DOHH2 (cell line): Measurements from ENCODE around the gene RASL10A.

Source experiments
- H3F3A ChIP-seq: fragments of 200-600 bp; sonication (generic), shearing (Covaris generic); 2 replicates; pipeline ENCODE4 v1.6.0; 2016; ENCODE audit warnings: antibody characterized with exemption, mild to moderate bottlenecking; ENCODE audit not compliant: control insufficient read depth, insufficient read depth
- H3K27ac ChIP-seq: fragments of 200-600 bp; sonication (generic); 2 replicates; pipeline ENCODE4 v1.5.1; 2014; ENCODE audit warnings: low read depth, mild to moderate bottlenecking, low read length, moderate library complexity
- H3K27me3 ChIP-seq: fragments of 200-600 bp; sonication (generic); 2 replicates; pipeline ENCODE4 v1.6.1; 2014; ENCODE audit warnings: mild to moderate bottlenecking, low read length, mixed read lengths; ENCODE audit not compliant: control insufficient read depth
- H3K36me3 ChIP-seq: fragments of 200-600 bp; sonication (generic); 2 replicates; pipeline ENCODE4 v1.6.1; 2014; ENCODE audit warnings: mild to moderate bottlenecking, low read length, moderate library complexity, mixed read lengths; ENCODE audit not compliant: control insufficient read depth
- H3K4me1 ChIP-seq: fragments of 200-600 bp; sonication (generic); 2 replicates; pipeline ENCODE4 v1.6.1; 2014; ENCODE audit warnings: mild to moderate bottlenecking, low read length, mixed read lengths; ENCODE audit not compliant: control insufficient read depth
- H3K4me2 ChIP-seq: fragments of 200-600 bp; sonication (generic); 2 replicates; pipeline ENCODE4 v1.6.0; 2014; ENCODE audit warnings: mild to moderate bottlenecking, low read length, moderate library complexity
- H3K4me3 ChIP-seq: fragments of 200-600 bp; sonication (generic); 2 replicates; pipeline ENCODE4 v1.5.1; 2014; ENCODE audit warnings: mild to moderate bottlenecking, low read length, mixed read lengths
- H3K79me2 ChIP-seq: fragments of 200-600 bp; sonication (generic); 2 replicates; pipeline ENCODE4 v1.6.1; 2014; ENCODE audit warnings: mild to moderate bottlenecking, low read length, mixed read lengths; ENCODE audit not compliant: control insufficient read depth
- H3K9me2 ChIP-seq: fragments of 200-600 bp; sonication (generic); replicated peaks from 2 replicates; pipeline ENCODE4 v1.6.1; 2014; ENCODE audit warnings: mild to moderate bottlenecking, low read length, mixed read lengths; ENCODE audit not compliant: control insufficient read depth
- H3K9me3 ChIP-seq: fragments of 200-600 bp; sonication (generic); 2 replicates; pipeline ENCODE4 v1.6.1; 2014; ENCODE audit warnings: antibody characterized with exemption, low read length, mixed read lengths; ENCODE audit not compliant: control insufficient read depth, insufficient read depth
- H4K20me1 ChIP-seq: fragments of 200-600 bp; sonication (generic); 2 replicates; pipeline ENCODE4 v1.6.0; 2014; ENCODE audit warnings: low read depth, mild to moderate bottlenecking, antibody characterized with exemption, low read length, moderate library complexity; ENCODE audit not compliant: control insufficient read depth, insufficient read depth
- CTCF ChIP-seq: fragments of 200-600 bp; sonication (generic); IDR thresholded peaks from one replicate; pipeline ENCODE4 v1.5.1; 2014; ENCODE audit warnings: antibody characterized with exemption, mild to moderate bottlenecking, low read depth, low read length; ENCODE audit not compliant: poor library complexity, severe bottlenecking
- EZH2phosphoT487 ChIP-seq: fragments of 200-600 bp; sonication (generic); IDR thresholded peaks from 2 replicates; pipeline ENCODE4 v1.6.1; 2017; ENCODE audit warnings: borderline replicate concordance, mild to moderate bottlenecking, antibody characterized with exemption, low read length, moderate library complexity, mixed read lengths

Gene RASL10A

DNA sequence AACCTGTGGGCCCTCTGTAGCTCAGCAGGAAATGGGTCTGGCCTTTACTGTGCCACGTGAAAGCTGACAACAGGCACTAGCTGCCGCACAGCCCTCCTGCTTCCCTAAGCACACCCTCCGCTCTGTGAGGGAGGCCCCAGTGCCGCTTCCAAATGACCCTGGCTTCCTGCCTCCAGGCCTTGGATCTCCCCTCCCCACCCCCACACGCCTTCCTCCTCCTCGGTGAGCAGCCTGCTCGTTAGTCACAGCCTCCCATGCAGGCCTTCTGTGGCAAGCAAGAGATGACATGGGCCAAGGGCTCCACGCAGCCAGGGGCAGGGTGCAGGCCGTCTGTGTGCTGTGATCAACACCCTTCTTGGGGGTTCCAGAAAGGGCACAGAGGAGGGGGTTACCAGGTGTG, 15.3 kb upstream of the RASL10A start:
- H3K9me2 ChIP-seq, result no peaks in the 10 kb centered on the region
- H4K20me1 ChIP-seq, result no peaks in the 10 kb centered on the region
- peaks cover 76% of the 10 kb centered on the region for H3K36me3 ChIP-seq
- no peaks in the 10 kb centered on the region for H3K4me1 ChIP-seq
- H3K79me2 ChIP-seq, result no peaks in the 10 kb centered on the region
- no peak overlapping the region for H3K4me3 ChIP-seq
- no peak overlapping the region for H3K4me2 ChIP-seq
- no peaks in the 10 kb centered on the region for H3K27me3 ChIP-seq
- H3K27ac ChIP-seq, result no peak overlapping the region
- no peaks in the 10 kb centered on the region for H3K9me3 ChIP-seq
- H3F3A ChIP-seq, result no peaks in the 10 kb centered on the region
- no peak for TF ChIP-seq CTCF
- no peak for TF ChIP-seq EZH2phosphoT487

DNA sequence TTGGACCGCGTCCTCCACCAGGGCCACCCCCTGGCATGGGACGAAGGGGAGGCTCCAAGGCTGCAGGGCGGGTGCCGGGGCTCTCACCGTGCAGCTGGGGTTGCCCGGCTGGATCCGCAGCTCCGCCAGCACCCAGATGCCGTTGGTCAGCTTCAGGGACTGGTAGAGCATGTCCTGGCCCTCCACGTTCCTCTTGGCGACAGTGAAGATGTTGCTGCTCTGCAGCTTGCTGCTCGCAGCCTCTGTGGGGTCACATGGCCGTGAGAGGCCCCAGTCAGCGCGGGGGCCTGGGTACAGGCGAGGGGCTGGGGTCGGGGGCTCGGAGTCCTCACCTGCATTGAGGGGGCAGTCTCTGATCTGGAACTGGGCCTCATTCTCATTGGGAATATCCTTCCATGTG, 14.8 kb upstream of the RASL10A start:
- H3K4me1 ChIP-seq, result no peaks in the 10 kb centered on the region
- no peaks in the 10 kb centered on the region for H3K9me3 ChIP-seq
- H3K4me2 ChIP-seq, result no peak overlapping the region
- no peaks in the 10 kb centered on the region for H3K79me2 ChIP-seq
- H4K20me1 ChIP-seq, result no peaks in the 10 kb centered on the region
- H3K27ac ChIP-seq, result no peak overlapping the region
- no peaks in the 10 kb centered on the region for H3K27me3 ChIP-seq
- H3K9me2 ChIP-seq, result no peaks in the 10 kb centered on the region
- H3K36me3 ChIP-seq, result peaks cover 73% of the 10 kb centered on the region
- no peak overlapping the region for H3K4me3 ChIP-seq
- no peaks in the 10 kb centered on the region for H3F3A ChIP-seq
- TF ChIP-seq EZH2phosphoT487 (no peak), CTCF (no peak)

GRCh38 chr22:29329581-29329980, 14.1 kb upstream of the RASL10A start:
- no peaks in the 10 kb centered on the region for H3K4me1 ChIP-seq
- no peaks in the 10 kb centered on the region for H3K27me3 ChIP-seq
- no peaks in the 10 kb centered on the region for H3K9me3 ChIP-seq
- H3K27ac ChIP-seq, result no peak overlapping the region
- H3K79me2 ChIP-seq, result no peaks in the 10 kb centered on the region
- no peaks in the 10 kb centered on the region for H4K20me1 ChIP-seq
- no peak overlapping the region for H3K4me3 ChIP-seq
- no peaks in the 10 kb centered on the region for H3K9me2 ChIP-seq
- TF ChIP-seq CTCF (no peak), EZH2phosphoT487 (no peak)
- H3K4me2 ChIP-seq, result no peak overlapping the region
- H3F3A ChIP-seq, result no peaks in the 10 kb centered on the region
- peaks cover 67% of the 10 kb centered on the region for H3K36me3 ChIP-seq
